Testis (tissue), 3 donors: Measurements from ENCODE around the gene MAB21L4. TPM values are rescaled to one million over a fixed set of nuclear protein-coding genes. Genes with fewer than 3 reads are reported as not detected.

Experiments
- DNase-seq: peaks from one replicate; pipeline ENCODE4 v3.0.0-alpha.2; 2019
- H3K27ac ChIP-seq, 2 donors: fragments of 200-600 bp; sonication (generic); one replicate each; pipeline ENCODE4 v1.5.1; 2019
- H3K27me3 ChIP-seq: fragments of 200-600 bp; sonication (generic); one replicate; pipeline ENCODE4 v1.5.1; 2019
- H3K36me3 ChIP-seq: fragments of 200-600 bp; sonication (generic); one replicate; pipeline ENCODE4 v1.5.1; 2017; ENCODE audit warnings: low read depth; ENCODE audit errors: missing control alignments
- H3K4me1 ChIP-seq: fragments of 200-600 bp; sonication (generic); one replicate; pipeline ENCODE4 v1.5.1; 2019
- H3K4me3 ChIP-seq, 2 donors: fragments of 200-600 bp; sonication (generic); one replicate each; pipeline ENCODE4 v1.5.1; 2017 to 2019
- H3K9me3 ChIP-seq: fragments of 200-600 bp; sonication (generic); one replicate; pipeline ENCODE4 v1.5.1; 2017
- CTCF ChIP-seq, 3 experiments: fragments of 450-650 bp in 2 of 3; fragments of 200-600 bp in 1 of 3; sonication (generic) in 1 of 3; IDR thresholded peaks; one replicate each; pipeline ENCODE4 v1.5.1; 2016 to 2019; ENCODE audit warnings: antibody characterized with exemption in 3 of 3, mild to moderate bottlenecking in 2 of 3, moderate library complexity in 1 of 3
- POLR2A ChIP-seq: fragments of 450-650 bp; IDR thresholded peaks from one replicate; pipeline ENCODE4 v1.6.1; 2017; ENCODE audit warnings: antibody characterized with exemption, mild to moderate bottlenecking, moderate library complexity
- WGBS, 2 donors: methylation state at CpG; one replicate each; pipeline ENCODE4 v1.1.5; 2018; 5-methylcytosine and 5-hydroxymethylcytosine counted together
- intact Hi-C: fragments of 100-400 bp; cut with DNase I; formaldehyde crosslinking; loops from one replicate; pipeline ENCODE4 v1.15.1; 2023; ENCODE audit warnings: low total_unique reads
- polyA plus RNA-seq: library from polyadenylated mRNA; stranded (reverse); fragments of 350-450 nt; fragmentation: Illumina TruSeq; extraction: RNeasy Lipid Tissue Mini Kit (QIAGEN cat#74804); gene quantifications from one replicate; pipeline ENCODE4 v1.2.3, GENCODE V29; 2014; ENCODE audit warnings: low read depth, low replicate concordance; ENCODE audit not compliant: insufficient read depth
- total RNA-seq, 2 donors: library from RNA; depleted of rRNA; stranded (reverse); fragments of >200 nt; gene quantifications; one replicate each; pipeline ENCODE4 v1.2.3, GENCODE V29; 2016

The MAB21L4 gene
- total and polyA plus RNA-seq, 3 donors from 2014 or later: 1.1 TPM; not detected in 2

- H3K27ac ChIP-seq: no peak overlapping the region
- intact Hi-C loops: no loop called here
- H3K27me3 ChIP-seq: no peaks in the 10 kb centered on the region
- no peak for DNase-seq
- no peaks in the 10 kb centered on the region for H3K9me3 ChIP-seq
- WGBS, 2 donors: 89 to 92% methylated on average over 10 to 34 of the region's 37 CpGs
- TF ChIP-seq CTCF (IDR thresholded peaks at IDR 0.05) (no peak), POLR2A (no peak)
- H3K4me1 ChIP-seq: no peaks in the 10 kb centered on the region
- no peaks in the 10 kb centered on the region for H3K36me3 ChIP-seq
- no peak overlapping the region for H3K4me3 ChIP-seq
Observed at GRCh38 chr2:240888130-240888889, 7.6 kb downstream of the MAB21L4 start.

- no peak for DNase-seq
- Histone ChIP-seq H3K27ac (no peak overlapping the region), H3K9me3 (no peaks in the 10 kb centered on the region), H3K36me3 (no peaks in the 10 kb centered on the region), H3K4me1 (no peaks in the 10 kb centered on the region), H3K4me3 (no peak overlapping the region), H3K27me3 (no peaks in the 10 kb centered on the region)
- TF ChIP-seq CTCF (IDR thresholded peaks at IDR 0.05) (no peak), POLR2A (no peak)
- intact Hi-C loops: no loop called here
- 91 to 96% methylated on average over 4 of the region's 4 CpGs for WGBS, 2 donors
Observed at GRCh38 chr2:240887631-240888030, 8.3 kb downstream of the MAB21L4 start.

- intact Hi-C loops: no loop called here
- TF ChIP-seq POLR2A (no peak), CTCF (IDR thresholded peaks at IDR 0.05) (no peak)
- DNase-seq: no peak
- H3K27me3 ChIP-seq: no peaks in the 10 kb centered on the region
- H3K36me3 ChIP-seq: no peaks in the 10 kb centered on the region
- H3K4me1 ChIP-seq: no peaks in the 10 kb centered on the region
- no peak overlapping the region for H3K27ac ChIP-seq
- no peak overlapping the region for H3K4me3 ChIP-seq
- 82 to 83% methylated on average over 12 to 18 of the region's 18 CpGs for WGBS, 2 donors
- no peaks in the 10 kb centered on the region for H3K9me3 ChIP-seq
Observed at GRCh38 chr2:240886678-240887609, 9.0 kb downstream of the MAB21L4 start.

GRCh38 chr2:240886023-240886565 lies 9.9 kb downstream of the MAB21L4 start:
- Histone ChIP-seq H3K4me1 (no peaks in the 10 kb centered on the region), H3K36me3 (no peaks in the 10 kb centered on the region), H3K9me3 (no peaks in the 10 kb centered on the region), H3K27ac (no peak overlapping the region), H3K4me3 (no peak overlapping the region), H3K27me3 (no peaks in the 10 kb centered on the region)
- no peak for TF ChIP-seq CTCF (IDR thresholded peaks at IDR 0.05)
- no peak for TF ChIP-seq POLR2A
- DNase-seq: no peak
- intact Hi-C loops: no loop called here
- 68 to 73% methylated on average over 5 of the region's 5 CpGs for WGBS, 2 donors
